Myocyte (in vitro differentiated cells): Measurements from ENCODE around the gene PSMC6. TPM values are rescaled to one million over a fixed set of nuclear protein-coding genes. Genes with fewer than 3 reads are reported as not detected.
A peak's percentile ranks its signal among the peaks of the same experiment; 100 is the strongest.
"Not testable (repeated sequence)": the region's sequence is repeated elsewhere in the genome, so short reads cannot be mapped to it uniquely, and the experiment has no call there.

Source experiments
- DNase-seq: peaks from one replicate; pipeline ENCODE4 v3.0.0-alpha.2; 2012; ENCODE audit warnings: low read depth
- total RNA-seq: library from RNA; depleted of rRNA; stranded (reverse); fragments of >200 nt; gene quantifications from 2 replicates; pipeline ENCODE4 v1.2.3, GENCODE V29; 2014

The PSMC6 gene
- total RNA-seq, 1 donor from 2014 or later, result 265 TPM

GRCh38 chr14:52716155-52716554 is 9.2 kb downstream of the PSMC6 start:
- no peak for DNase-seq

- DNase-seq, result no peak
Observed at GRCh38 chr14:52723514-52724359, 16.7 kb downstream of the PSMC6 start.

GRCh38 chr14:52724360-52724644 is 17.3 kb downstream of the PSMC6 start:
- no peak for DNase-seq

GRCh38 chr14:52727509-52727908 is 20.5 kb downstream of the PSMC6 start:
- DNase-seq, result not testable (repeated sequence)

- not testable (repeated sequence) for DNase-seq
Observed at GRCh38 chr14:52729035-52729434, 22.0 kb downstream of the PSMC6 start.

- DNase-seq, result no peak
Observed at GRCh38 chr14:52729585-52729924, 22.6 kb downstream of the PSMC6 start.

- DNase-seq, result peak; percentile 98
Observed at GRCh38 chr14:52729925-52730708, 23.1 kb downstream of the PSMC6 start, which contains the start of gene STYX. TSS of gene STYX (plus strand) at chr14:52730166. CDS start at chr14:52730475, 309 bp downstream.

GRCh38 chr14:52730709-52731111 is 23.7 kb downstream of the PSMC6 start:
- peak; percentile 40 for DNase-seq

GRCh38 chr14:52733824-52734223 is 26.8 kb downstream of the PSMC6 start:
- no peak for DNase-seq

GRCh38 chr14:52735921-52736489 is 29.0 kb downstream of the PSMC6 start:
- DNase-seq, result no peak

GRCh38 chr14:52738409-52738808 is 31.4 kb downstream of the PSMC6 start:
- no peak for DNase-seq

- DNase-seq, result no peak
Observed at GRCh38 chr14:52740751-52741150, 33.8 kb downstream of the PSMC6 start.

- DNase-seq, result no peak
Observed at GRCh38 chr14:52741865-52742264, 34.9 kb downstream of the PSMC6 start.

GRCh38 chr14:52748647-52749292 is 41.8 kb downstream of the PSMC6 start:
- no peak for DNase-seq

- DNase-seq, result no peak
Observed at GRCh38 chr14:52755607-52756316, 48.8 kb downstream of the PSMC6 start.

GRCh38 chr14:52759145-52759544 is 52.1 kb downstream of the PSMC6 start:
- DNase-seq, result no peak

GRCh38 chr14:52762923-52763322 is 55.9 kb downstream of the PSMC6 start:
- not testable (repeated sequence) for DNase-seq

GRCh38 chr14:52767058-52767833 is 60.2 kb downstream of the PSMC6 start:
- no peak for DNase-seq

- DNase-seq, result no peak
Observed at GRCh38 chr14:52769887-52770286, 62.9 kb downstream of the PSMC6 start.

- DNase-seq, result no peak
Observed at GRCh38 chr14:52776816-52777215, 69.8 kb downstream of the PSMC6 start.
